Stimulated activated CD8-positive, alpha-beta memory T cell treated with anti-CD3 and anti-CD28 coated beads, Interleukin-12 subunit alpha, Interleukin-12 subunit beta, amount 100 ng/mL, for 1 hour (primary cell): ENCODE results near the gene ABHD16A.
"Not testable (repeated sequence)": the region's sequence is repeated elsewhere in the genome, so short reads cannot be mapped to it uniquely, and the experiment has no call there.

Experiments used
- DNase-seq: peaks from one replicate; pipeline ENCODE4 v3.0.0-alpha.2; 2020; ENCODE audit warnings: low read depth

ABHD16A gene

GRCh38 chr6:31713991-31714684 lies 11.0 kb upstream of the ABHD16A start:
- DNase-seq, result no peak

GRCh38 chr6:31713465-31713864 lies 10.3 kb upstream of the ABHD16A start:
- no peak for DNase-seq

GRCh38 chr6:31712296-31712695 lies 9.2 kb upstream of the ABHD16A start:
- no peak for DNase-seq

- no peak for DNase-seq
Observed at GRCh38 chr6:31711233-31711632, 8.1 kb upstream of the ABHD16A start.

GRCh38 chr6:31710523-31711219 lies 7.5 kb upstream of the ABHD16A start:
- DNase-seq, result no peak

- not testable (repeated sequence) for DNase-seq
Observed at GRCh38 chr6:31709157-31709556, 6.0 kb upstream of the ABHD16A start.

GRCh38 chr6:31708224-31708623 lies 5.1 kb upstream of the ABHD16A start:
- no peak for DNase-seq

- DNase-seq, result no peak
Observed at GRCh38 chr6:31707701-31708100, 4.6 kb upstream of the ABHD16A start.

GRCh38 chr6:31706599-31706998 lies 3.5 kb upstream of the ABHD16A start, which contains the start of gene LY6G6F:
TSS of gene LY6G6F (plus strand) at chr6:31706866. CDS start at chr6:31706907, 41 bp downstream.
- DNase-seq, result no peak

- DNase-seq, result no peak
Observed at GRCh38 chr6:31705931-31706330, 2.8 kb upstream of the ABHD16A start.

GRCh38 chr6:31702405-31702818 lies 712 bp downstream of the ABHD16A start:
- DNase-seq, result no peak

- no peak for DNase-seq
Observed at GRCh38 chr6:31701666-31702404, 1.3 kb downstream of the ABHD16A start.

- DNase-seq, result no peak
Observed at GRCh38 chr6:31700740-31701401, 2.3 kb downstream of the ABHD16A start.

- DNase-seq, result no peak
Observed at GRCh38 chr6:31697555-31697954, 5.6 kb downstream of the ABHD16A start.

- no peak for DNase-seq
Observed at GRCh38 chr6:31693535-31693934, 9.6 kb downstream of the ABHD16A start.

- no peak for DNase-seq
Observed at GRCh38 chr6:31692886-31693285, 10.2 kb downstream of the ABHD16A start.

- DNase-seq, result no peak
Observed at GRCh38 chr6:31692353-31692752, 10.8 kb downstream of the ABHD16A start.

- DNase-seq, result no peak
Observed at GRCh38 chr6:31691564-31692108, 11.5 kb downstream of the ABHD16A start.

GRCh38 chr6:31691078-31691463 lies 12.1 kb downstream of the ABHD16A start:
- DNase-seq, result no peak

- DNase-seq, result no peak
Observed at GRCh38 chr6:31690231-31691077, 12.7 kb downstream of the ABHD16A start.
